ENCODE measurements around the gene AFAP1.

AFAP1 gene

DNA sequence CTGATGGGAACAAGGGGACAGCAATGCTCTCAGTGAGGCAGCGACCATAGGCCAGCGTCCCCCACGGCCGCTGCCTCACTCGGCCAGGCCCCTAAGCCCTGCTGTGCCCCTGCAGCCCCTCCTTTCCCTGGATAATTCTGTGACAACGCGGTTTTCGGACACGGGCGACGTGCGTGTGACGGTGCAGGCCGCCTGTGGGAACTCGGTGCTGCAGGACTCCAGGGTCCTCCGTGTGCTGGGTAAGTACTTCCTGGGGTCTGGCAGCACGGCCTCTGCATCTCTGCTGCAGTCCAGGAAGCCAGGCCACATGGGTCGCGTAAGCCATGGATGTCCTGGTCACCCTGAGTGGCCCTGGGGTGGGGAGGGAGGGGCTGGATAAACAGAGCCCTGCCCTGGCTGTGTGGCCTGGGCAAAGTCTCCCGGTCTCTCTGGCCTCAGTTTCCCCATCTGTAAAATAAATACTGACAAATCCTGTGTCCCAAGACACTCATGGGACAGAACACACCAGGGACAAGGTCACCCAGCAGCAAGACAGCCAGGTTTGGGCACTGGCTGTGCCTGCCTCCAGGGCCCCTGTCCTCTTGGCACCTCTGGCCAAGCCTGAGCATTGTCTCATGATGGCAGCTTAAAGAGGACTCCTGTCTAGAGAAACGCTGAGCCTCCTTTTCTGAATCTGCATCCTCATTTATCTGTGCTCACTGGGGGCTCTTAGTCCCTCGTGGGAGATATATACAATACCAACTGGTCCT, 212.8 kb downstream of the AFAP1 start:
- DNase-seq (ENCODE audit: low read depth, low spot score) = no peak
- Histone ChIP-seq H3K36me3 (ENCODE audit: insufficient read depth, insufficient read length, low read length) (no peaks in the 10 kb centered on the region), H3K4me3 (ENCODE audit: insufficient read length, low read depth) (no peak overlapping the region), H3K4me1 (ENCODE audit: insufficient read depth, insufficient read length) (no peaks in the 10 kb centered on the region), H3K9me3 (ENCODE audit: insufficient read depth, low read length) (no peaks in the 10 kb centered on the region), H3K27me3 (ENCODE audit: insufficient read depth, insufficient read length) (no peaks in the 10 kb centered on the region), H3K9ac (ENCODE audit: insufficient read length, low read depth) (no peak overlapping the region)
- no peak for TF ChIP-seq ZNF274 (IDR thresholded peaks at IDR 0.05; ENCODE audit: low read depth, low read length)
- no peak for TF ChIP-seq YY1 (IDR thresholded peaks at IDR 0.05; ENCODE audit: insufficient read depth, insufficient read length)
- TF ChIP-seq SUZ12 (IDR thresholded peaks at IDR 0.05; ENCODE audit: extremely low read depth, insufficient read depth, insufficient read length) = no peak

DNA sequence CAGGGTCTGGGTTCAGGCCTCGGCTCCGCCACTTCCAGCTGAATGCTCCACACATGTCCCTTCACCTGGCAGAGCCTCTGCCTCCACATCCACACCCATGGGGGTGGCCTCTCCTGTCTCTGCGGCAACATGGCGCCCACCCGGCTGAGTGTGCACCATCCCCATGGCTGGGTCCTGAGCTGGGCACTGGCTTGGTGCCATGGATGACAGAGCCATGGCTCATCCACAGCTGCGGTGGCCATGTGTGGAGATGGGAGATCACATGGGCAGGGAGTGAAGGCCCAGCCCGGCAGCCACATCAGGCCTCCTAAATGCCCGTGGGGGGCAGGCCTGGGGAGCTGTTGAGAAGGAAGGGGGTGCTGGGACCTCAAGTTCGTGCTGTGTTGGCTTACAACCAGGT, 213.7 kb downstream of the AFAP1 start:
- TF ChIP-seq ZNF274 (IDR thresholded peaks at IDR 0.05; ENCODE audit: low read depth, low read length) (no peak), YY1 (IDR thresholded peaks at IDR 0.05; ENCODE audit: insufficient read depth, insufficient read length) (no peak), SUZ12 (IDR thresholded peaks at IDR 0.05; ENCODE audit: extremely low read depth, insufficient read depth, insufficient read length) (no peak)
- H3K27me3 ChIP-seq (ENCODE audit: insufficient read depth, insufficient read length) = peaks cover under 1% of the 10 kb centered on the region
- DNase-seq (ENCODE audit: low read depth, low spot score) = no peak
- no peaks in the 10 kb centered on the region for H3K9me3 ChIP-seq (ENCODE audit: insufficient read depth, low read length)
- H3K4me1 ChIP-seq (ENCODE audit: insufficient read depth, insufficient read length) = no peaks in the 10 kb centered on the region
- H3K36me3 ChIP-seq (ENCODE audit: insufficient read depth, insufficient read length, low read length) = no peaks in the 10 kb centered on the region
- no peak overlapping the region for H3K4me3 ChIP-seq (ENCODE audit: insufficient read length, low read depth)
- no peak overlapping the region for H3K9ac ChIP-seq (ENCODE audit: insufficient read length, low read depth)

DNA sequence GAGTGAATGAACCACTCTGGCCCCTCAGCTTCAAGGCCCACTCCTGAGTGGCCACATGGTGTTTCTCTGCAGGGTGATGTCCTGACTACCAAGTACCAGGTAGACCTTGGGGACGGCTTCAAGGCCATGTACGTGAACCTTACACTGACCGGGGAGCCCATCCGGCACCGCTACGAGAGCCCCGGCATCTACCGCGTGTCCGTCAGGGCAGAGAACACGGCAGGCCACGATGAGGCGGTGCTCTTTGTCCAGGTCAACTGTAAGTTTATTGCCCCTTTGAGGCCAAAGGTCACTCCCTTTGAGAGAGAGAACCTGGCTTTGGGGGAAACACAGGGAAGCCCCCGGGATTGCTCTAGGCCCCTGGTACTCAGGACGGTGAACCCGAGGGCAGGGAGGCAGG, 216.0 kb downstream of the AFAP1 start:
- no peaks in the 10 kb centered on the region for H3K9me3 ChIP-seq (ENCODE audit: insufficient read depth, low read length)
- no peaks in the 10 kb centered on the region for H3K36me3 ChIP-seq (ENCODE audit: insufficient read depth, insufficient read length, low read length)
- H3K9ac ChIP-seq (ENCODE audit: insufficient read length, low read depth) = no peak overlapping the region
- DNase-seq (ENCODE audit: low read depth, low spot score) = no peak
- no peak overlapping the region for H3K4me3 ChIP-seq (ENCODE audit: insufficient read length, low read depth)
- peaks cover 23% of the 10 kb centered on the region for H3K27me3 ChIP-seq (ENCODE audit: insufficient read depth, insufficient read length)
- peaks cover 7% of the 10 kb centered on the region for H3K4me1 ChIP-seq (ENCODE audit: insufficient read depth, insufficient read length)
- no peak for TF ChIP-seq SUZ12 (IDR thresholded peaks at IDR 0.05; ENCODE audit: extremely low read depth, insufficient read depth, insufficient read length)
- TF ChIP-seq ZNF274 (IDR thresholded peaks at IDR 0.05; ENCODE audit: low read depth, low read length) = no peak
- TF ChIP-seq YY1 (IDR thresholded peaks at IDR 0.05; ENCODE audit: insufficient read depth, insufficient read length) = no peak

DNA sequence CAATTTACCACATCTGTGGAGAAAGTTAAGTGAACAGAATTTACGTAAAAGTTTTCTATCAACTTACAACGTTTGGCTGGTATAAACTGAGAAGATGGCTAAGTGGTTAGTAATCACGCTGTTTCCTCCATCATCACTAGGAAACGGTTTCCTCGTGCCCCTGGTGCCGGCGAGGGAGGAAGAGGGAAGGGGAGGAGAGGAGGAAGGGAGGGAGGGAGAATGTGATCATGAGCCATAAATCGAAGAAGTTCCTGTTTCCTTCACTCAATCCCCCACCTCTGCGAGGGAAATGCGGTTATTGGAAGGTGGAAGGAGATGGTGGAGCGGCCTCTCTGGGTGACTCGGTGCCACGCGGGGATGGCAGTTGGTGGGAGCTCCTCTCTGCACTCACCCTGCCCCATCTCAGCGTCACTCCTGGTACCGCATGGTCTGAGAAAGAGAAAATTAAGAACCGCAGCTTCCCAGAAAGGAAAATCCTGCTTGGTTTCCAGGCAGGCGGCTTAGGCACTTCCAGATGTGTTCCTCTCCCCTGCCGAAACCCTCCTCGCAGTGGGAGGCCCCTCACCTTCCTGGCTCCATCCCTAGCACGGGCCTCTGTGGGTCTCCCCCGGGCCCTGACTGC, 216.8 kb downstream of the AFAP1 start:
- Histone ChIP-seq H3K27me3 (ENCODE audit: insufficient read depth, insufficient read length) (peaks cover 30% of the 10 kb centered on the region), H3K9ac (ENCODE audit: insufficient read length, low read depth) (no peak overlapping the region), H3K36me3 (ENCODE audit: insufficient read depth, insufficient read length, low read length) (no peaks in the 10 kb centered on the region), H3K4me1 (ENCODE audit: insufficient read depth, insufficient read length) (peaks cover 9% of the 10 kb centered on the region), H3K9me3 (ENCODE audit: insufficient read depth, low read length) (no peaks in the 10 kb centered on the region), H3K4me3 (ENCODE audit: insufficient read length, low read depth) (no peak overlapping the region)
- TF ChIP-seq YY1 (IDR thresholded peaks at IDR 0.05; ENCODE audit: insufficient read depth, insufficient read length) (no peak), SUZ12 (IDR thresholded peaks at IDR 0.05; ENCODE audit: extremely low read depth, insufficient read depth, insufficient read length) (no peak), ZNF274 (IDR thresholded peaks at IDR 0.05; ENCODE audit: low read depth, low read length) (no peak)
- no peak for DNase-seq (ENCODE audit: low read depth, low spot score)

DNA sequence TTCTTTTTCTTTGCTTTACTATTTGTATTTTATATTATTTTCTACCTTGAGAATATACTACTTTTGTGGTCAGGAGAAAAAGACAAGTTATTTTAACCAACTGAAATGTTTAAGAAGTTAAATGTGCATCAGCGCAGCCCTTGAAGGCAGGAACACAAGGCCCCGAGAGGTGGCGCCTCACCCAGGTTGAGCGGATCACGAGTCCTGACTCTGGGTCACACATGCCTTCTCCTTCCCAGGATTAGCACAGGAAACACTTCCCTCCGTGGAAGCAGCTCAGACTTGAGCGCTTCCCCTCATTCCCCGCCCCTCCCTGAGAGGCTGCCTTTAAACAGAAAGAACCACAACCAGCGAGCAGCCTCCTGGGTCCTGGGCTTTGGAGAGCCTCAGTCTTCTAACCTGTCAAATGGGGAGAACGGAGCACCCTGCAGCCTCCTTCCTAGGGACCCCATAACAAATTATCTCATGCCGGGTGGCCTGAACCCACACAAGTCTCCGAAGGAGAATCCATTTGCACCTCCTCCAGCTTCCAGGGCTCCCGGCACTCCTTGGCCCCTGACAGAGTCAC, 217.6 kb downstream of the AFAP1 start:
- DNase-seq (ENCODE audit: low read depth, low spot score) = no peak
- TF ChIP-seq YY1 (IDR thresholded peaks at IDR 0.05; ENCODE audit: insufficient read depth, insufficient read length) (no peak), SUZ12 (IDR thresholded peaks at IDR 0.05; ENCODE audit: extremely low read depth, insufficient read depth, insufficient read length) (no peak), ZNF274 (IDR thresholded peaks at IDR 0.05; ENCODE audit: low read depth, low read length) (no peak)
- H3K27me3 ChIP-seq (ENCODE audit: insufficient read depth, insufficient read length) = peaks cover 35% of the 10 kb centered on the region

DNA sequence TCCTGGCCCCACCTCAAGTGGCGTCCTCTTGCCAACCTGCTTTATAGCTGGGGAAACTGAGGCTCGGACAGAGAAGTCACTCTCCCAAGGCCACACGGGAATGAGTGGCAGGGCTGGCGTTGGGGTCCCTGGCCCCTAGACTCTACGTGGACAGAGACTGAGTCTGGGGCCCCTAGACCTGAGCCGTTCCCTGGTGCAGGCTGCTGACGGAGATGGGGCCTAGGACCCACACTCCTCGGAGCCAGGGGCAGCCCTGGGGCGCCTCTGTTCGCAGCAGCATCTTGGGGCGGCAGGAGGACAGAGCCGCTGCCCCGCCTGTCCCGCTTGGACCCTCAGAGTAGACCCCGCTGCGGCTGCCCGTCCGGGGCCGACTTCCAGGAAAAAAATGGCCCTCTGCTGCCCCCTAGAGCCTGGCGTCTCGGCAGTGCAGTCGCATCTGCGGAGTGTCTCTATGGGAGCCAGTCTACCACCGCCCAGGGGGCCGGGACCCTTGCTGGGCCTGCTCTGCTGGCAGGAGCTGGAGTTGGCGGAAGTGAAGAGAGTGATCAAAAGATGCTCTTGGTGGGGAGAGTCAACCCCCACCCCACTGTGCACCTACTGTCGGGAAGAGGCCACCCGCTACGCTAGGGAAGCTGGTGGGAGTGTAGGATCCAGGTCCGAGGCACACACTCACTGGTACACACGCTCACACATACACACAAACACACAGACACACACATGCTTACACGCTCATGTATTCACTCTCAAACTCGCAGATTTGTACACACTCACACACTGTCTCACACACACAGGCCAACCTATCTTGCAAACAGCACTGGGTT, 220.1 kb downstream of the AFAP1 start:
- Histone ChIP-seq H3K9me3 (ENCODE audit: insufficient read depth, low read length) (no peaks in the 10 kb centered on the region), H3K4me1 (ENCODE audit: insufficient read depth, insufficient read length) (peaks cover 11% of the 10 kb centered on the region), H3K36me3 (ENCODE audit: insufficient read depth, insufficient read length, low read length) (no peaks in the 10 kb centered on the region), H3K4me3 (ENCODE audit: insufficient read length, low read depth) (no peak overlapping the region), H3K9ac (ENCODE audit: insufficient read length, low read depth) (peak overlapping the region; percentile 53), H3K27me3 (ENCODE audit: insufficient read depth, insufficient read length) (peaks cover 39% of the 10 kb centered on the region)
- no peak for TF ChIP-seq ZNF274 (IDR thresholded peaks at IDR 0.05; ENCODE audit: low read depth, low read length)
- peak; percentile 36 for DNase-seq (ENCODE audit: low read depth, low spot score)

More for the DNA sequence above, 217.6 kb downstream of the AFAP1 start:
- H3K9me3 ChIP-seq (ENCODE audit: insufficient read depth, low read length) = no peaks in the 10 kb centered on the region
- no peak overlapping the region for H3K4me3 ChIP-seq (ENCODE audit: insufficient read length, low read depth)
- no peak overlapping the region for H3K9ac ChIP-seq (ENCODE audit: insufficient read length, low read depth)
- H3K4me1 ChIP-seq (ENCODE audit: insufficient read depth, insufficient read length) = peaks cover 11% of the 10 kb centered on the region
- H3K36me3 ChIP-seq (ENCODE audit: insufficient read depth, insufficient read length, low read length) = no peaks in the 10 kb centered on the region
